Measurements from ENCODE around the gene CREB5. TPM values are rescaled to one million over a fixed set of nuclear protein-coding genes. Genes with fewer than 3 reads are reported as not detected.
"Not testable (repeated sequence)": the region's sequence is repeated elsewhere in the genome, so short reads cannot be mapped to it uniquely, and the experiment has no call there.

The CREB5 gene
- total RNA-seq, 3 donors from 2014 or later: 17.3 to 19.7 (median 18.0) TPM

DNA sequence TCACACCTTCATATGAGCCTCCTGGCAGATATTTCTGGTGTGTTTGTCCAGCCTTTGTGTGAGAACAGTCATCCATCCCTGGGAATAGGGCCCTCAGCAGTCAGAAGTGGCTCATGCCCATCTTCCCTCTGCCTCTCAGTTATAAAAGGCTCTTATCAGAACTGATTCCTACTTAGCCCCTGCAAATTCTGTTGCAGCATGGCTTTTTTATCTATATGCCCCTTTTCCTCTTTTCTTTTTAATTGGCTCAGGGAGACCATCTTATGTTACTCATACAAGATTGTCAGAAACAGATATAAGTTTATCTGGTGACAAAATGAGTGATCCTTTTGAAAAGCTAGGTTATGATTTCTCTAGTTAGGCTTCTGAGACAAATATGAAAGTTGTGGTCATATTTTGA, 194.1 kb downstream of the CREB5 start:
- intact Hi-C loops (cut with DNase I; ENCODE audit: low total_unique reads): no loop called here
- no peak for DNase-seq (ENCODE audit: low spot score in 2 of 2)
- TF ChIP-seq POLR2AphosphoS5 (IDR thresholded peaks at IDR 0.05): no peak
- no peak for TF ChIP-seq POLR2A (IDR thresholded peaks at IDR 0.05)
- TF ChIP-seq CTCF (IDR thresholded peaks at IDR 0.05): no peak

DNA sequence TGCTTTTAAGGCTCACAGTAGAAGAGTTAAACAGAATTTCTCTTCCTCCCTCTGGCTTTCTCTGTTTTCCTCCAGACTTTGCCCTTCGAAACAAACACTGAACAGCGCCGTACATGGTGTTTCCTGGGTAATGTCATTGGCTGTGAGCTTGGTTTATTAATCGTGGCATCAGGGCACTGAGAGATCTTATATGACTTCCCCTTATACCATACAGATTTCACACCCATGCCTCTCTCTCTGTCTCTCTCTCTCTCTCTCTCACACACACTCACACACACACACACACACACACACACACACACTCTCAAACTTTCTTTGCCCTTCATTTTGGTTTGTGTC, 195.5 kb downstream of the CREB5 start:
- H3K27me3 ChIP-seq: no peaks in the 10 kb centered on the region
- H3K9me3 ChIP-seq: no peaks in the 10 kb centered on the region
- TF ChIP-seq POLR2A (IDR thresholded peaks at IDR 0.05): no peak
- DNase-seq (ENCODE audit: low spot score in 2 of 2): no peak
- H3K36me3 ChIP-seq: no peaks in the 10 kb centered on the region
- intact Hi-C loops (cut with DNase I; ENCODE audit: low total_unique reads): no loop called here
- no peaks in the 10 kb centered on the region for H3K4me1 ChIP-seq
- no peak overlapping the region for H3K27ac ChIP-seq
- H3K4me3 ChIP-seq: no peak overlapping the region

More for the DNA sequence above, 194.1 kb downstream of the CREB5 start:
- H3K27ac ChIP-seq: no peak overlapping the region
- H3K4me3 ChIP-seq: no peak overlapping the region
- H3K36me3 ChIP-seq: no peaks in the 10 kb centered on the region
- no peaks in the 10 kb centered on the region for H3K9me3 ChIP-seq
- H3K27me3 ChIP-seq: no peaks in the 10 kb centered on the region
- no peaks in the 10 kb centered on the region for H3K4me1 ChIP-seq

DNA sequence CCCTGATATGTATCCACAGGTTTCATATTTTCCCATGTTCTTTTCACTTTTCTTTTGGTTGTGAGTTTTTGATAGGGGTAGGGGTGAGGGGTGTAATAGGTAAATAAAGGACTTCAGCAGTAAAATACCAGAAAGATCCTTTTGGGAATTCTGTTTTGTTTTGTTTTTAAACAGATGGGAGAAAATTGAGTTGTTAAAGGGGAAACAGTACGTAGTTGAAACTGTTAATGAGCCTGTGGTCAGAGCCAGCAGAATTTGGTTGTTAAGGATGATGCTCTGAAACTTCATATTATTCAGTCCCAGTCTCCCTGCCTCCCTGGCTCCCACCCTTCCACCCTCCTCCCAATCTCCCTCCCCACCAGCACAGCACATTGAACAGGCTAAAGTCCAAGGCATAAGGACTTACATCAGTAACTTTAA, 195.9 kb downstream of the CREB5 start:
- Histone ChIP-seq H3K36me3 (no peaks in the 10 kb centered on the region), H3K4me3 (no peak overlapping the region), H3K27ac (no peak overlapping the region), H3K27me3 (no peaks in the 10 kb centered on the region), H3K9me3 (no peaks in the 10 kb centered on the region), H3K4me1 (no peaks in the 10 kb centered on the region)
- TF ChIP-seq POLR2AphosphoS5 (IDR thresholded peaks at IDR 0.05) (no peak), CTCF (IDR thresholded peaks at IDR 0.05) (no peak), POLR2A (IDR thresholded peaks at IDR 0.05) (no peak)
- intact Hi-C loops (cut with DNase I; ENCODE audit: low total_unique reads): no loop called here
- no peak for DNase-seq (ENCODE audit: low spot score in 2 of 2)

DNA sequence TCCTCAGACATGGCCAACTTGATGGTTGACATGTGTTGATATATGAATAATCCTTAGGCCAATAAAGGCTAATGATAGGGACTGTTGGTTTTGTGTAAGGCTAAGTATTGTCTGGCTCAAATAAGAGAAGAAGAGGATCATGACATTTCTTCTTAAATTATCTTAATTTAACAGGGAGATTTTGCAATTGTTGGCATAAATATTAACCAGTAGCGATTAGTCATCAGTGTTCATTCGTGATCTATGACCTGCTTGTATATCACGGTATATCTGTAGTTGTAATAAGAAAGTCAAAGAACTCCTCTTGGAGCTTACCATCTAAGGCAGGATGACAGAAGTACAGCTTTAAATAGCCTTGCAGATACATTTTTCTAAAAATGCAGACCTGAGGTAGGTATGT, 196.4 kb downstream of the CREB5 start:
- Histone ChIP-seq H3K27ac (no peak overlapping the region), H3K4me1 (no peaks in the 10 kb centered on the region), H3K27me3 (no peaks in the 10 kb centered on the region), H3K9me3 (no peaks in the 10 kb centered on the region), H3K4me3 (no peak overlapping the region), H3K36me3 (no peaks in the 10 kb centered on the region)
- intact Hi-C loops (cut with DNase I; ENCODE audit: low total_unique reads): no loop called here
- no peak for DNase-seq (ENCODE audit: low spot score in 2 of 2)
- no peak for TF ChIP-seq POLR2AphosphoS5 (IDR thresholded peaks at IDR 0.05)
- no peak for TF ChIP-seq CTCF (IDR thresholded peaks at IDR 0.05)
- TF ChIP-seq POLR2A (IDR thresholded peaks at IDR 0.05): no peak

- no peak for DNase-seq (ENCODE audit: low spot score in 2 of 2)
- H3K27ac ChIP-seq: no peak overlapping the region
- intact Hi-C loops (cut with DNase I; ENCODE audit: low total_unique reads): no loop called here
- H3K27me3 ChIP-seq: no peaks in the 10 kb centered on the region
- TF ChIP-seq CTCF (IDR thresholded peaks at IDR 0.05) (no peak), POLR2AphosphoS5 (IDR thresholded peaks at IDR 0.05) (no peak), POLR2A (IDR thresholded peaks at IDR 0.05) (no peak)
- no peaks in the 10 kb centered on the region for H3K36me3 ChIP-seq
- H3K4me3 ChIP-seq: no peak overlapping the region
- no peaks in the 10 kb centered on the region for H3K9me3 ChIP-seq
- no peaks in the 10 kb centered on the region for H3K4me1 ChIP-seq
Observed at GRCh38 chr7:28609608-28610007, 197.3 kb downstream of the CREB5 start.

DNA sequence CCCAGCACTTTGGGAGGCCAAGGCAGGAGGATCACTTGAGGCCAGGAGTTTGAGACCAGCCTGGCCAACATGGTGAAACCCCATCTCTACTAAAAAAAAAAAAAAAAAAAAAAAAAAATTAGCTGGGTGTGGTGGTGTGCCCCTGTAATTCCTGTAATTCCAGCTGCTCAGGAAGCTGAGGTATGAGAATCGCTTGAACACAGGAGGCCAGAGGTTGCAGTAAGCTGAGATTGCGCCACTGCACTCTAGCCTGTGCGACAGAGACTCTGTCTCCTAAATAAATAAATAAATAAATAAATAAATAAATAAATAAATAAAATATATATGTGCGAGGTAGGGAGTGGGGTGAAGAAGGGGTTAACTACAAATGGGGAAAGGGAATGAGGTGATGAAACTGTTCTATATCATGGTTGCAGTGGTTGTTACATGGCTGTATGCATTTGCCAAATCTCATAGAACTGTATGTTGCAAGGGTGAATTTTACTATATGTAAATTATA, 199.1 kb downstream of the CREB5 start:
- DNase-seq (ENCODE audit: low spot score in 2 of 2); H3K27ac ChIP-seq; intact Hi-C loops (cut with DNase I; ENCODE audit: low total_unique reads); H3K36me3 ChIP-seq; H3K4me1 ChIP-seq; H3K27me3 ChIP-seq; H3K9me3 ChIP-seq; H3K4me3 ChIP-seq: not testable (repeated sequence)

Measured in breast epithelium (tissue), 4 donors.